ENCODE data around the gene PFKFB1.
"Not testable (repeated sequence)": the region's sequence is repeated elsewhere in the genome, so short reads cannot be mapped to it uniquely, and the experiment has no call there.

Gene PFKFB1

DNA sequence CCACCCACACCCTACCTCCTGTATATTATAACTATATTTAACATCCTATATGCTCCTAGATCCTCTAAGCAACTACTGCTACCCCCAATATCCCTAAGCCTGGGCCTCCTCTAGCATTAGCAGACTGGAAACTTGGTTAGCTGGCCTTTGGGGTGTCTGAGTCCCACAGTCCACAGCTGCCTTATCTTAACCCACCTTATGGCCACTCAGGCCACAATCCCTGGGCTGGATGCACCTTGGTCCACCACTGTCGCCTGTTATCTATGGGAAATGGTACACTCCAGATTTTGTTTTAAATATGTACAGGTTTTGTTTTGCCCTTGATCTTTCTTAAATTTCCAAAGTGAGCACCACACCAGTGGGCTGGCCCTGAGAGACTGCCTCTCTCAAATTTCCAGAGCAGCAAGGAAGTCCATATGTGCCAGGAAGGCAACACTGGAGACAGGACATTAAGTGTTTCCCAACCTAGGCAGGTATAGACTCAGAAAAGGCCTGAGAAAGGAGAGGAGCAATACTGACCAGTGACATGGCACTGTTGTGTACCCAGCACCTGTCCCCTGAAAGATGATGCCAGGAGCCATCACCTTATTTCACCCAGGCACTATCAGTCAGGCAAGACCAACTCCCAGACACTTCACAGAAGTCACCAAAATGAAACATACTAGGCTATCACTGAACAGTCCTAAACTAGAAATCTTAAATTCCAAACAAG lies 921 bp downstream of the PFKFB1 start:
- DNase-seq: no peak

- DNase-seq: no peak
Observed at GRCh38 chrX:54991706-54992105, 2.3 kb downstream of the PFKFB1 start.

- not testable (repeated sequence) for DNase-seq
Observed at GRCh38 chrX:54983306-54983705, 10.7 kb downstream of the PFKFB1 start.

DNA sequence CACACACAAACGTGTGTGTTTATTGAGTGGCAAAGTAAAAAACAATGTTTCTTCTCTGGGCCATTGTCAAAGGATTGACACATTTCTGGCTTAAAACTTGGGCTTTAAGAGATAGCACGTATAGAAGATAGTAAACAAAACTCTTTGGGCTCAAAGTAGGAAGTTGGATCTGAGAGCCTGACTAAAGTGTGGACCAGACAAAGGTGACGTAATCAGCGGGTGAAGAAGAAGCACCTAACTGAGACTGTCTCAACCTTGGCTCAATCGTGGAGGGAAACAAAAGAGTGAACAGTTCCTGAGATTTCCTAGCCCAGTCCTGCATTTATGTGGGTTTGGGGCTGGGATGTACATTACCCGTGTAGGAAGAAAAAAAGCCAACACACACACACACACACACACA lies 13.7 kb downstream of the PFKFB1 start:
- no peak for DNase-seq

DNA sequence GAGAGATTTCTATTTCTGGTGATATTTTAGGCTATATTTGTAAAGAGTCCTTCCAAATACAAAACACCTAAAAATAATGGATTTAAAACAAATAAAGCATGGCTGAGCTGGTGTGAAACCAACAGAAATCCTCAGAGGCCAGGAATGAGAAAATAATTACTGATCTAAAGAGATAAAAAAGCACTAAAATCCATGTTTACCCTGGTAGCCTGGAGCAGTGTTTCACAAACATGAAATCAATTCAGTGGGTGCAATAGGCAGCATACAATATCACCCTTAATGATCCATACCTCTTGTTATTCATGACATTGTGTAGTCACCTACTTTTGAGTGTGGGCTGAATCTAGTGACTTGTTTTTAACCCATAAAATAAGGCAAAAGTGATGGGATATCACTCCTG lies 14.6 kb downstream of the PFKFB1 start:
- DNase-seq: no peak

GRCh38 chrX:54978448-54978847 lies 15.5 kb downstream of the PFKFB1 start:
- no peak for DNase-seq

DNA sequence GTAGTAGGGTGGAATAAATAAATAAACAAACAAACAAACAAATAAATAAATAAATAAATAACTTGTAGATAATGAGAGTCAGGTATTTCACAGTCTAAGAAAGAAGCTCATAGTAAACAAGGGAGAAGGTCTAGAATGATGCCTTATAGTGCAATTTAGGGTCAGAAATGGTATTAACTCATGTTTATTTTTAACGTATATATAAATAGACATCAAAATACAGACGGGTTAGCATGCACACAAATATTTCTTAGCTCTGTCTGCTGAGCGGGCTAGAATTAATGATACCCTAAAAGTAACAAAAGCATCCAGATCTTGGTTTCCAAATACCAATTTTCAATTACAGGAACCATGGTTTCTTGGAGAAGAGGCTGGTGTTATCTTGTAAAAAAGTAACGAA lies 16.6 kb downstream of the PFKFB1 start:
- no peak for DNase-seq

DNA sequence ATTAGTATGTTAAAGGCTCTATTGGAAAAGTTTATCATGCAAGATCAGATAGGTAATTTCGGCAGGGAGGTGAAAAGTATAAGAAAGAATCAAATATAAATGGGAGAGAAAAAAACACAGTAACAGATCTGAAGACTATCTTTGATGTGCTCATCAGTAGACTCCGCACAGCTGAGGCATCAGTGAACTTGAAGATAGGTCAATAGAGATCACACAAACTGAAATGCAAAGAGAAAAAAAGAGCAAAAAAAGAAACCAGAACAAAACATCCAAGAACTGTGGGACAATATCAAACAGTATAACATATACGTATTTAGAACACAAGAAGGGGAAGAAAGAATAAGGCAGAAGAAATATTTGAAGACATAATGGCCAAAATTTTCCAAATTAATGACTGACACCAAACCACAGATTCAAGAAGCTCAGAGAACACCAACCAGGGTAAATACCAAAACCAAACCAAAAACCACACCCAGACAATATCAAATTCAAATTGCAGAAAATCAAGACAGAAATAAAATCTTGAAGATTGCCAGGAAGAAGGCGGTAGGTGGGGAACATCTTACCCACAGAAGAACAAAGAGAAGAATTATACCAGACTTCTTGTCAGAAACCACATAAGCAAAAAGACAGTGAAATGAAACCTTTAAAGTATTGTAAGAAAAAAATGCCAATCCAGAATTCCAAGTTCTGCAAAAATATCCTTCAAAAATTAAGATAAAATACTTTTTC lies 29.1 kb downstream of the PFKFB1 start:
- no peak for DNase-seq

GRCh38 chrX:54961750-54962149 lies 32.2 kb downstream of the PFKFB1 start:
- no peak for DNase-seq

DNA sequence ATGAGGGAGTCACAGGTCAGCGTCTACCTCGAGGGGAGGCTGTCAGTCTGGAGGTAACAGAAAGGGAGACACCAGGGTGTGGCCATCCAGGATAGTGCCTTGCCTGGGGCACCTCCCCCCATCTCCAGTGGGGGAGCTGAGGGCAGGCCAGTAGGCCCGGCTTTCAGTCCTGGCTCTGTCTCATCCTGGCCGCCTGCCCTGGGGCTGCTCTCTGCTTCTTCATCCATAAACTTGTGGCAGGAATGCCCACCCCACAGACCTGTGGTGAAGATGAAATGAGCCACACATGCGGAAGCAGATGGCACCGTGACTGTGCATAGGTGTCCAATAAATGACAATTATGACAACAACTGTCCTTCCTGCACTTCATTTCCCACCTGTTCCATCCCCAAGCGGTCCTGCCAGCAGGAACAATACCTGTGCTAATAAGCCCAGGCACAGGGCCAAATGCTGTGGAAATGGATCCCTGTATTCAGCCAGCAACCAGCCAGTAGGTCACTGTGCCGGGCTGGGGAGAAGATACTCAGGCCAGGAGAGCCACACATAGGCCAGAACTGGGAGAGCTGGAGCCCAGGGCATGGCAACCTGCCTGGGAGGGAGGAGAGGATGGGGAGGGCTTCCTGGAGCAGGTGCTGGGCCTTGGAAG lies 43.1 kb downstream of the PFKFB1 start:
- no peak for DNase-seq

DNA sequence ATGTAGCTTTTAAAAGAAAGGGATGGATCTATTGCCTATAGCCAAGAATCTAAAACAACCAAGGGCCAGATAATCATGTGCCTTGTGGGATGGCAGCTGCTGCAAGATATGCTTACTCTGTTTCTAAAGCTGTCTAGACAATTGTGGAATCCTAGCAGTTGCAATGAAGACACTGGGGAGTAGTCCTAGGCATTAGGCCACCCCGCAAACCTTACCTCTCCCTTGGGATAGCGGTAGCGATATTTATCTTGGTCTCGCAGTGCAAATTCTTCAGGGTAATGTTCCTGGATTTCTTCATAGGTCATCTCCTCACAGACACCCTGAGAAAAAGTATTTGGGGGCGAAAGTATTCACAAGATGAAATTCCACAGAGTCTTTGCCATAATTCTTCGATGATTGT lies 48.8 kb downstream of the PFKFB1 start:
- no peak for DNase-seq

DNA sequence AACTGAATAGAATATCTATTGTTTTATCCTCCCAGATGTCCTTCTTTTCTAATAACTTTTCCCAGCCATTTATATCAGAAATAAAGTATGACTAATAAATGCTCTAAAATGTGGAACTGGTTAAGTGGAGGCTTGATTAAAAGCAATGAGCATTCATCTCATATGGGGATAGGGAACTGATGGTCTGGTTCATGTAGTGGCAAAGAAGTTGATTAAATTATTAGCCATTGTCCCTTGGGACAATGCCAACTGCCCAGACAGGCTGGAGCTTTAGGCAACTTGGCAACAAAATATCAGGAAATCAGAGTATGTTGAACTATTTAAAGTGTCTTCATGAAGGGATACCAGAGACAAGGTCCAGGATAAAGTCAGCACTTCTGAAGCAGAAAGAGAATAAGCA lies 49.2 kb downstream of the PFKFB1 start:
- DNase-seq: no peak

GRCh38 chrX:54937416-54937815 lies 56.6 kb downstream of the PFKFB1 start:
- no peak for DNase-seq

DNA sequence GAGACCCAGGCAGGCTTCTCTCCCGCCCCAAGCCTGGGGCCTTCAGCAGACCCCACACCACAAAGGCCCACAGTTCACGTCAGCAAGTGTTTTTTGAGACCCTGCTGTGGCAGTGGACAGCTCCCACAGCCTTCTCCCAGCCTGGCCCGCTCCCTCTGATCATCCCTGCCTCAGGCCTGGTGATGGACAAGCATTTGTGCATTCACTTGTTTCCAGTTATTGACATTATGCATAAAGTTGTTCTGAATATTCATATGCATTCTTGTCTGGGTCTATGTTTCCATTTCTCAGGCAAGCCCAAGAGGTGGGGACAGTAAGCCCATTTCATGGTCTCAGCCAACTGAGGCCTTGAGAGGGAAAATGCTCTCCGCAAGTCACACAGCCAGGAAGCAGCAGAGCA lies 58.7 kb downstream of the PFKFB1 start:
- no peak for DNase-seq

- DNase-seq: no peak
Observed at GRCh38 chrX:54934890-54935289, 59.1 kb downstream of the PFKFB1 start.

DNA sequence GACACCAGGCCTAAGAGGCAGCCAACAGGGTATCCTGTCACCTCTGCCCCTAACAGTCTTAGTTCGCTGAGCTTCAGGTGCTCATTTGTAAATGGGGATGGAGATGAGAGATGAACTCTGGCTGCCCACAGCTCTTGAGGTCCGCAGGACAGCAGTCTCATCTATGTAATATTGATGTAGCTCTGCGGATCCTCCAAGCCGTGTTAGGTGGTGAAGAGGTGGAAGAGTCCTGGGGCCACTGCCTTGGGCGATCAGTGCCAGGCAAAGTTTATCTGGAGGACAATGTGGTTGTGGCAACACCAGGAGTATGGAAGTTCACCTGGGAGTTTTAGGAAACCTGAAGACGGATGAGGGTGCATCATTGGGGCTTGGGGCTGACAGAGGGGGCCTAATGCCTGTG lies 59.9 kb downstream of the PFKFB1 start:
- no peak for DNase-seq

DNA sequence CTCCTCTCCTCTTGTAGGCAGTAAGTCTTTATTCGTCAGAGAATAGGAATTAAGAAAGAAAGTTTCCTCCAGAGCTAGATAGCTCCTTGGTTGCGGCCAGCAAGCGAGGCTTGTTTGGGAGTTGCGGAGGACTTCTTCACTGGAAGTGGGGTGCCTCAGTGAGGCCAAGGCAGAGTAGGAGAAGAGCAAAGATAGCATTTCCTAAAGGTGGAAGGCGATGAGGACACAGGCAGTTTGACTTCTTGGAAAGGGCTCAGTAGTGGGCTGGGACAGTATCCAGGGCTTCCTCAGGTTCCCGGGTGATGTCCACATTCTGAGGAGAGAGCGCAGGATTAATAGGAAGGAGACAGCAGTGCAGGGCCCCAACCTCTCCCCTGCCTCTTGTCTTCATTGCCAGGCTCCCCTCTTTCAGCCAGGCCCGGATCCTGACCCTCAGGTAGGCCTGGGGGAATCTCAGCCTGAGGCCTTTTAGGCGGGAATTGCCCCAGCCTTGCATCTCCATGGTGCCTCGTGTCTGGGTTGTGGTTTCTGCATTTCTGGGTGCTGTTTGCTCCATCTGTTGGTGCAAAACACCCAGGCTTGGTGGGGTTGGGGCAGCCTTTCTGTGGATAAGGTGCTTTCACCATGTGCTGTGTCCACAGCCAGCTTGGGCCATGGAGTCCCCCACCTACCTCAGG lies 60.7 kb downstream of the PFKFB1 start:
- no peak for DNase-seq

GRCh38 chrX:54931107-54931506 lies 62.9 kb downstream of the PFKFB1 start:
- DNase-seq: no peak

DNA sequence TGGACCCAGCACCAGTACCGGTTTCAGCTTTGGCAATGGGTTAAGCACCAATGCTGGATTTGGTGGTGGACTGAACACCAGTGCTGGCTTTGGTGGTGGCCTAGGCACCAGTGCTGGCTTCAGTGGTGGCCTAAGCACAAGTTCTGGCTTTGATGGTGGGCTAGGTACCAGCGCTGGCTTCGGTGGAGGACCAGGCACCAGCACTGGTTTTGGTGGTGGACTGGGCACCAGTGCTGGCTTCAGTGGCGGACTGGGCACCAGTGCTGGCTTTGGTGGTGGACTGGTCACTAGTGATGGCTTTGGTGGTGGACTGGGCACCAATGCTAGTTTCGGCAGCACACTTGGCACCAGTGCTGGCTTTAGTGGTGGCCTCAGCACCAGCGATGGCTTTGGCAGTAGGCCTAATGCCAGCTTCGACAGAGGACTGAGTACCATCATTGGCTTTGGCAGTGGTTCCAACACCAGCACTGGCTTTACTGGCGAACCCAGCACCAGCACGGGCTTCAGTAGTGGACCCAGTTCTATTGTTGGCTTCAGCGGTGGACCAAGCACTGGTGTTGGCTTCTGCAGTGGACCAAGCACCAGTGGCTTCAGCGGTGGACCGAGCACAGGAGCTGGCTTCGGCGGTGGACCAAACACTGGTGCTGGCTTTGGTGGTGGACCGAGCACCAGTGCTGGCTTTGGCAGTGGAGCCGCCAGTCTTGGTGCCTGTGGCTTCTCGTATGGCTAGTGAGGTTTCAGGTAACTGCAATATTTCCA lies 63.5 kb downstream of the PFKFB1 start:
- DNase-seq: no peak

DNA sequence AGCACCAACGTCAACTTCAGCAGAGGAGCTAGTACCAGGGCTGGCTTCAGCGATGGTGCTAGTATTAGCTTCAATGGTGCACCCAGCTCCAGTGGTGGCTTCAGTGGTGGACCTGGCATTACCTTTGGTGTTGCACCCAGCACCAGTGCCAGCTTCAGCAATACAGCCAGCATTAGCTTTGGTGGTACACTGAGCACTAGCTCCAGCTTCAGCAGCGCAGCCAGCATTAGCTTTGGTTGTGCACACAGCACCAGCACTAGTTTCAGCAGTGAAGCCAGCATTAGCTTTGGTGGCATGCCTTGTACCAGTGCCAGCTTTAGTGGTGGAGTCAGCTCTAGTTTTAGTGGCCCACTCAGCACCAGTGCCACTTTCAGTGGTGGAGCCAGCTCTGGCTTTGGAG lies 65.1 kb downstream of the PFKFB1 start:
- no peak for DNase-seq

- DNase-seq: no peak
Observed at GRCh38 chrX:54926978-54927377, 67.0 kb downstream of the PFKFB1 start.

- no peak for DNase-seq
Observed at GRCh38 chrX:54923376-54923775, 70.6 kb downstream of the PFKFB1 start.

DNA sequence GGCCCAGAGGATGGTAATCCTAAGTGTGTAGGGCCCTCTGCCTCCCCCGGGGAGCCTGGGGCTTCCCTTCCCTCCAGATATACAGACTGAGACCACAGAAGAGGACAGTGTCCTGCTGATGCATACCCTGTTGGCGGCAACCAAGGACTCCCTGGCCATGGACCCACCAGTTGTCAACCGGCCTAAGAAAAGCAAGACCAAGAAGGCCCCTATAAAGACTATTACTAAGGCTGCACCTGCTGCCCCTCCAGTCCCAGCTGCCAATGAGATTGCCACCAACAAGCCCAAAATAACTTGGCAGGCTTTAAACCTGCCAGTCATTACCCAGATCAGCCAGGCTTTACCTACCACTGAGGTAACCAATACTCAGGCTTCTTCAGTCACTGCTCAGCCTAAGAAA lies 71.4 kb downstream of the PFKFB1 start:
- no peak for DNase-seq
